D721Med (cell line): ENCODE results near the gene ALDH3B1.

Source experiments
- DNase-seq: peaks from one replicate; pipeline ENCODE4 v3.0.0; 2011; ENCODE audit warnings: low spot score; ENCODE audit not compliant: insufficient read length
- FAIRE-seq: peaks from 2 replicates; lab custom pipeline; 2011; peaks lifted over from hg19 to GRCh38; lab: Jason Lieb, UNC
- CTCF ChIP-seq: IDR thresholded peaks from 2 replicates; pipeline ENCODE4 v1.5.1; 2012; ENCODE audit warnings: mild to moderate bottlenecking, control low read depth; ENCODE audit not compliant: insufficient read depth; ENCODE audit errors: missing control alignments

Gene ALDH3B1

GRCh38 chr11:68056317-68057285 lies 46.5 kb downstream of the ALDH3B1 start:
- TF ChIP-seq CTCF, result no peak
- FAIRE-seq, result no peak
- no peak for DNase-seq

- FAIRE-seq (no peak), DNase-seq (no peak)
- TF ChIP-seq CTCF, result no peak
Measured at GRCh38 chr11:68057807-68058206, 47.7 kb downstream of the ALDH3B1 start.

GRCh38 chr11:68061508-68061907 lies 51.4 kb downstream of the ALDH3B1 start:
- FAIRE-seq, result no peak
- DNase-seq, result no peak
- TF ChIP-seq CTCF, result no peak

GRCh38 chr11:68064926-68065325 lies 54.8 kb downstream of the ALDH3B1 start:
- DNase-seq, result no peak
- TF ChIP-seq CTCF, result no peak
- FAIRE-seq, result no peak

GRCh38 chr11:68065841-68066240 lies 55.7 kb downstream of the ALDH3B1 start:
- TF ChIP-seq CTCF, result no peak
- FAIRE-seq, result no peak
- DNase-seq, result no peak

- FAIRE-seq (no peak), DNase-seq (no peak)
- TF ChIP-seq CTCF, result no peak
Measured at GRCh38 chr11:68066742-68067141, 56.6 kb downstream of the ALDH3B1 start.

- no peak for TF ChIP-seq CTCF
- FAIRE-seq, result no peak
Measured at GRCh38 chr11:68067991-68068390, 57.9 kb downstream of the ALDH3B1 start.

More at GRCh38 chr11:68067991-68068390, 57.9 kb downstream of the ALDH3B1 start:
- no peak for DNase-seq
